Measurements from ENCODE around the gene HEATR3. TPM values are rescaled to one million over a fixed set of nuclear protein-coding genes. Genes with fewer than 3 reads are reported as not detected.

The HEATR3 gene
- total and polyA plus RNA-seq, 2 of the 13 experiments (the other 11 are each of a cell fraction or from before 2014, with no cell fraction given), result 22.4 to 52.4 TPM

- no peak for TF ChIP-seq MYPOP (CRISPR knock-in tag; IDR thresholded peaks at IDR 0.05)
- no peak for TF ChIP-seq ZNF33A (CRISPR knock-in tag; IDR thresholded peaks at IDR 0.05; ENCODE audit: borderline replicate concordance)
- TF ChIP-seq CERS6 (CRISPR knock-in tag; IDR thresholded peaks at IDR 0.05), result no peak
- TF ChIP-seq ZNF598 (CRISPR knock-in tag; IDR thresholded peaks at IDR 0.05; ENCODE audit: borderline replicate concordance), result no peak
Observed at GRCh38 chr16:50137268-50137667, 71.5 kb downstream of the HEATR3 start (continued).

GRCh38 chr16:50139580-50139979 lies 73.8 kb downstream of the HEATR3 start:
- TF ChIP-seq KIAA2018 (CRISPR knock-in tag; IDR thresholded peaks at IDR 0.05; ENCODE audit: borderline replicate concordance) (no peak), ZNF749 (CRISPR knock-in tag; IDR thresholded peaks at IDR 0.05; ENCODE audit: borderline replicate concordance) (no peak), FOXM1 (CRISPR knock-in tag; IDR thresholded peaks at IDR 0.05) (no peak), ZNF800 (CRISPR knock-in tag; IDR thresholded peaks at IDR 0.05) (no peak), ZNF12 (CRISPR knock-in tag; IDR thresholded peaks at IDR 0.05) (no peak), ZNF839 (CRISPR knock-in tag; IDR thresholded peaks at IDR 0.05; ENCODE audit: borderline replicate concordance) (no peak)
- ChIA-PET POLR2A (no interaction called here), CTCF (ENCODE audit: low intra/inter-chr PET ratio, low total read pairs) (no interaction called here)
- in situ Hi-C loops (cut with HindIII; ENCODE audit: extremely low pct_ligation_motif_present, low pct_unique_long_range_greater_than_20kb) (no loop called here), intact Hi-C loops (cut with micrococcal nuclease; ENCODE audit: unreplicated experiment) (loop anchor here (5.0 to 10.0 kb wide), 2 partner anchors 73 to 215 kb away; no protein-coding TSS in a partner anchor)
- Histone ChIP-seq H3K9me3 (ENCODE audit: low read length) (no peaks in the 10 kb centered on the region), H2AFZ (ENCODE audit: low read length) (no peak overlapping the region), H3K36me3 (replicated peaks in 1 of 2; ENCODE audit: control insufficient read depth in 1 of 2, insufficient read depth in 2 of 2, low read length in 2 of 2) (no peaks in the 10 kb centered on the region), H4K20me1 (ENCODE audit: insufficient read depth, low read length) (no peaks in the 10 kb centered on the region), H3K79me2 (ENCODE audit: insufficient read depth, low read length) (no peaks in the 10 kb centered on the region), H3K27me3 (ENCODE audit: control insufficient read depth in 1 of 2, insufficient read depth in 2 of 2, low read length in 2 of 2) (peaks cover 1 to 10% of the 10 kb centered on the region in 2 experiments; a peak in 3 of 5 replicates), H3K4me3 (replicated peaks in 1 of 3; ENCODE audit: insufficient read depth in 1 of 3, low read depth in 2 of 3, low read length in 3 of 3) (no peak overlapping the region), H3K9ac (ENCODE audit: insufficient read depth, low read depth, low read length) (no peak overlapping the region), H3K4me2 (ENCODE audit: low read depth, low read length) (no peak overlapping the region), H3K27ac (ENCODE audit: extremely low read length, insufficient read depth, low read length) (no peak overlapping the region), H3K4me1 (ENCODE audit: insufficient read depth, low read length) (no peaks in the 10 kb centered on the region)
- FAIRE-seq, result no peak
- no peak for DNase-seq (ENCODE audit: low spot score)
- BruUV-seq (replicated peaks), result no TSS peak
- no peak for ATAC-seq
- 0% methylated on average over 1 of the region's 1 CpG for WGBS (ENCODE audit: low lambda C conversion rate)

All from HepG2 (cell line).